NCI-H1417 treated with DMSO at 0.1 percent for 48 hours (cell line): ENCODE results near the gene CLRN2.
A peak's percentile ranks its signal among the peaks of the same experiment; 100 is the strongest.
"Not testable (repeated sequence)": the region's sequence is repeated elsewhere in the genome, so short reads cannot be mapped to it uniquely, and the experiment has no call there.

Experiments used
- DNase-seq: peaks from one replicate; lab custom pipeline; 2025; lab: John Stamatoyannopoulos, UW

The CLRN2 gene

GRCh38 chr4:17504081-17504480, 10.9 kb upstream of the CLRN2 start:
- no peak for DNase-seq

GRCh38 chr4:17510582-17510981, 4.4 kb upstream of the CLRN2 start:
- no peak for DNase-seq

- DNase-seq: no peak
Observed at GRCh38 chr4:17511051-17511450, 3.9 kb upstream of the CLRN2 start.

GRCh38 chr4:17511509-17511949, 3.4 kb upstream of the CLRN2 start:
- no peak for DNase-seq

- DNase-seq: peak; percentile 54
Observed at GRCh38 chr4:17511950-17512795, 2.8 kb upstream of the CLRN2 start, which contains the start of gene QDPR. TSS of gene QDPR (minus strand) at chr4:17512090. CDS start at chr4:17512054, 36 bp downstream.

- no peak for DNase-seq
Observed at GRCh38 chr4:17512973-17513665, 1.8 kb upstream of the CLRN2 start.

GRCh38 chr4:17515445-17516407, 761 bp downstream of the CLRN2 start:
- no peak for DNase-seq

GRCh38 chr4:17516980-17517379, 2.0 kb downstream of the CLRN2 start:
- no peak for DNase-seq

- DNase-seq: no peak
Observed at GRCh38 chr4:17517664-17518063, 2.7 kb downstream of the CLRN2 start.

- no peak for DNase-seq
Observed at GRCh38 chr4:17521595-17521994, 6.6 kb downstream of the CLRN2 start.

- DNase-seq: no peak
Observed at GRCh38 chr4:17523662-17524061, 8.7 kb downstream of the CLRN2 start.

- no peak for DNase-seq
Observed at GRCh38 chr4:17526695-17527477, 11.9 kb downstream of the CLRN2 start.

- no peak for DNase-seq
Observed at GRCh38 chr4:17528551-17529165, 13.7 kb downstream of the CLRN2 start.

GRCh38 chr4:17531538-17532285, 16.7 kb downstream of the CLRN2 start:
- no peak for DNase-seq

GRCh38 chr4:17534705-17535104, 19.7 kb downstream of the CLRN2 start:
- no peak for DNase-seq

GRCh38 chr4:17535242-17535641, 20.3 kb downstream of the CLRN2 start:
- no peak for DNase-seq

- DNase-seq: no peak
Observed at GRCh38 chr4:17535906-17536305, 20.9 kb downstream of the CLRN2 start.

- not testable (repeated sequence) for DNase-seq
Observed at GRCh38 chr4:17537060-17537459, 22.1 kb downstream of the CLRN2 start.

GRCh38 chr4:17544205-17544604, 29.2 kb downstream of the CLRN2 start:
- DNase-seq: peak; percentile 48

GRCh38 chr4:17544831-17545234, 29.9 kb downstream of the CLRN2 start:
- peak; percentile 59 for DNase-seq
